Common myeloid progenitor, CD34-positive (primary cell): ENCODE measurements around the gene DCP1A.

ENCODE experiments used
- CTCF ChIA-PET: fragments of 350-600 bp; sonication (Branson Sonifier 250); formaldehyde crosslinking; loops from one replicate; lab custom pipeline; 2021; ENCODE audit warnings: antibody characterized with exemption; lab: Charles Lee
- POLR2A ChIA-PET: fragments of 350-600 bp; sonication (Branson Sonifier 250); formaldehyde crosslinking; loops from one replicate; lab custom pipeline; 2021; ENCODE audit warnings: antibody characterized with exemption; lab: Charles Lee
- DNase-seq, 3 donors: peaks; one replicate each; pipeline versions ENCODE4 v3.0.0 to v3.0.0-alpha.2; 2013
- H3K27ac ChIP-seq, 2 experiments: 1 replicate in 1 of 2; 2 replicates in 1 of 2; pipeline ENCODE4 v1.7.0; 2013; ENCODE audit warnings: inconsistent platforms in 2 of 2, low read length in 2 of 2, mild to moderate bottlenecking in 2 of 2, low read depth in 1 of 2, moderate library complexity in 1 of 2; ENCODE audit not compliant: severe bottlenecking in 2 of 2, insufficient read depth in 1 of 2, poor library complexity in 1 of 2
- H3K27me3 ChIP-seq, 5 experiments: replicated peaks in 2 of 5; 1 replicate in 3 of 5; 2 replicates in 2 of 5; pipeline versions ENCODE4 v1.6.1 to v1.7.0; 2013; ENCODE audit warnings: low read length in 4 of 5, mild to moderate bottlenecking in 2 of 5, moderate library complexity in 2 of 5, inconsistent platforms in 1 of 5; ENCODE audit not compliant: insufficient read depth in 5 of 5, control insufficient read depth in 4 of 5
- H3K36me3 ChIP-seq, 4 experiments: 1 replicate in 2 of 4; 2 replicates in 2 of 4; pipeline versions ENCODE4 v1.6.1 to v1.7.0; 2013; ENCODE audit warnings: low read length in 3 of 4, control low read depth in 1 of 4, mild to moderate bottlenecking in 1 of 4; ENCODE audit not compliant: control insufficient read depth in 4 of 4, insufficient read depth in 4 of 4
- H3K4me1 ChIP-seq, 4 experiments: 1 replicate in 3 of 4; 2 replicates in 1 of 4; pipeline versions ENCODE4 v1.6.1 to v1.7.1; 2013; ENCODE audit warnings: low read length in 3 of 4, mild to moderate bottlenecking in 3 of 4, control low read depth in 1 of 4, inconsistent platforms in 1 of 4, moderate library complexity in 1 of 4; ENCODE audit not compliant: control insufficient read depth in 4 of 4, insufficient read depth in 4 of 4; ENCODE audit errors: control extremely low read depth in 1 of 4
- H3K4me3 ChIP-seq, 7 experiments: 1 replicate in 4 of 7; 2 replicates in 3 of 7; pipeline versions ENCODE4 v1.5.1 to v1.7.0; 2013; ENCODE audit warnings: mild to moderate bottlenecking in 7 of 7, low read length in 6 of 7, moderate library complexity in 6 of 7, inconsistent platforms in 2 of 7, low read depth in 2 of 7, control low read depth in 1 of 7; ENCODE audit not compliant: insufficient read depth in 4 of 7, control insufficient read depth in 1 of 7; ENCODE audit errors: extremely low read depth in 1 of 7
- H3K9me3 ChIP-seq, 5 experiments: 1 replicate in 4 of 5; 2 replicates in 1 of 5; pipeline versions ENCODE4 v1.6.1 to v1.7.1; 2013; ENCODE audit warnings: low read length in 4 of 5, mild to moderate bottlenecking in 2 of 5, inconsistent platforms in 1 of 5, low read depth in 1 of 5, moderate library complexity in 1 of 5; ENCODE audit not compliant: control insufficient read depth in 4 of 5, insufficient read depth in 2 of 5; ENCODE audit errors: control extremely low read depth in 1 of 5
- WGBS: methylation state at CpG from one replicate; pipeline ENCODE4 v1.1.5; 2013; ENCODE audit not compliant: insufficient coverage; 5-methylcytosine and 5-hydroxymethylcytosine counted together

Gene DCP1A

DNA sequence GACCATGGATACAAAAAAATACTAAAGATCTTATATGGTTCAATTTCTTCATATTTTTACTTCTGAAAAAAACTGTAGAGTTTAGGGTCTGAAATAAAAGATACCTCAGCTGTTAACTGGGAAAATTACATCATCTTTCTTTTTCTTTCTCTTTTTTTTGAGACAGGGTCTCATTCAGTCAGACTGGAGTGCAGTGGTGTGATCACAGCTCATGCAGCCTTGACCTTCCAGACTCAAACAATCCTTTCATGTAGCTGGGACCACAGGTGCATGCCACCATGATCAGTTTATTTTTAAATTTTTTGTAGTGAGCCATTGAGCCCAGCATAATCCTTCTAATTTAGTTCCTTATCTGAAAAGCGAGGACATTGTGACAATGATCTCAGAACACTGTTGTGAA is 51.9 kb downstream of the DCP1A start:
- WGBS: no CpG with 5 or more reads among the region's 1 CpG
- no peak for DNase-seq
- no peaks in the 10 kb centered on the region for H3K9me3 ChIP-seq
- H3K4me1 ChIP-seq: no peaks in the 10 kb centered on the region
- ChIA-PET POLR2A (interaction anchor here (0.7 kb wide), 1 partner anchor 187 kb away, joined by 4 read pairs; no protein-coding TSS in a partner anchor), CTCF (interaction anchor here (1.1 to 1.6 kb wide), 4 partner anchors 47 to 75 kb away, joined by 3 to 4 read pairs (median 4); no protein-coding TSS in a partner anchor)
- H3K4me3 ChIP-seq: no peak overlapping the region
- no peaks in the 10 kb centered on the region for H3K27me3 ChIP-seq
- H3K27ac ChIP-seq: no peak overlapping the region
- peaks cover 13 to 54% (median 32%) of the 10 kb centered on the region in 4 experiments for H3K36me3 ChIP-seq

DNA sequence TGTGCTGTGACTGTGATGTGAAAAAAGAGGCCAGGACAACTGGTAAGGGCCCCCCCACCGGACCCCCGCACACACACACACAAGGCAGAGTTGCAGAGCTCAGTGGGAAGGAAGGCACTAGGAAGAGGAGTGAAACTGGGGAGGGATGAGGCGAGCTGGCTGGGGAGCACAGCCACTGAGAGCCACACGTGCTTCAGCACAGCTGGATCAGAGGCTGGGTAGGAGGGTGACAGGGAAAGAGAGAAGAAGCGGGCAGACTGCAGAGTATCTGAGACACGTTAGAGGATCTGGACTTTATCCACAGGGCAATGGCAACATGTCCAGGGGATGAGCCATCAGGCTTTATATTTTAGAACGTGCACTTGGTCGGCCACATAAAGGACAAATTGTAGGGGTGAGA is 53.5 kb downstream of the DCP1A start:
- H3K9me3 ChIP-seq: no peaks in the 10 kb centered on the region
- peaks cover 8 to 58% (median 33%) of the 10 kb centered on the region in 4 experiments for H3K36me3 ChIP-seq
- H3K27me3 ChIP-seq: no peaks in the 10 kb centered on the region
- 96% methylated on average over 8 of the region's 8 CpGs for WGBS
- H3K4me3 ChIP-seq: no peak overlapping the region
- no peak for DNase-seq
- H3K27ac ChIP-seq: no peak overlapping the region
- ChIA-PET POLR2A (interaction anchor here (0.5 kb wide), 1 partner anchor 17 kb away, joined by 3 read pairs; no protein-coding TSS in a partner anchor), CTCF (interaction anchor here (1.6 kb wide), 1 partner anchor 60 kb away, joined by 4 read pairs; no protein-coding TSS in a partner anchor)
- no peaks in the 10 kb centered on the region for H3K4me1 ChIP-seq

DNA sequence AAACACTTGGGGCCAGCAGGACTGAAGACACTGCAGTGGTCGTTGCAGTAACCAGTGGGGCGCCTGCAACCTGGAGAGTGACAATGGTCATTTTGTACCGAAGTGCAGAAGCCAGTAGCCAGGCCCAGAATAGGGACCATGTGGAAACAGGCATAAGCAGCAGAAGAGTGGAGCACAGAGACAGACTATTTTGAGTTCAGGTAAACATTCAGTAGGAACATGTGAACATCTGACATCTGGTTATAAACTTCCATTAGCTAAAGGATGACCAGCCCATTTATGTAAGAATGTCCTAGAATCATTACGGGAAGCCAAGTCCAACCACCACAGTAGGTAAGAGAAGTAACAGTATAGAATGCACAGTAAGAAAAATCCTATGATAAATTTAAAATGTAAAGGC is 59.1 kb downstream of the DCP1A start:
- Histone ChIP-seq H3K27me3 (no peaks in the 10 kb centered on the region), H3K4me3 (no peak overlapping the region), H3K9me3 (no peaks in the 10 kb centered on the region), H3K4me1 (peaks cover 0 to 7% (median 0%) of the 10 kb centered on the region in 4 experiments), H3K36me3 (peaks cover 10 to 67% (median 45%) of the 10 kb centered on the region in 4 experiments), H3K27ac (peak overlapping the region in 1 of 2 experiments; percentile 6)
- ChIA-PET POLR2A (no interaction called here), CTCF (interaction anchor here (0.7 to 5.8 kb wide), 7 partner anchors 11 to 421 kb away, joined by 3 to 24 read pairs (median 3); no protein-coding TSS in a partner anchor)
- 100% methylated on average over 3 of the region's 4 CpGs for WGBS
- no peak for DNase-seq

DNA sequence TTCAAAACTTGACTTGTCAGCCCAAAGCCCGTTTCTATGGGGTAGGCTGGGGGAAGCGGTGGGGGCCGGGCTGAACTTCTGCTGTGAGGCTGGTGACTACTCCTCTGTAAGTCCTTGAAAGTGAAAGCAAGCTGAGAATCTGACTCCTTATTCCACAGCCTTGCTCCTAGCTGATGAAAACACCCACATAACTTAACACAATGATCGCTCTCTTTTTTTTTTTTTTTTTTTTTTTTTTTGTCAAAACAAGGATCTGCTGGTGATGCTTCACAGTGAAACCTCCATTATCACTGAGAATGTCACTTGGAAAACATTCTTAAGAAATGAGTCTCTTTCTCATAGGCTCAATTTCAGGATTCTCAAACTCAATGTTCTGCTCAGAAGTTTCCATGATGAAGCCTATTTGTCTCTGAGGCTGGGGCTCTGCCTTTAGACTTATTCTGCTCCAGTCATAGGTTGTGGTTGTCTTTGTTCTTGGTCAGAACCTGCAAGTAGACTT is 60.2 kb downstream of the DCP1A start:
- ChIA-PET CTCF (interaction anchor here (1.2 to 5.8 kb wide), 7 partner anchors 11 to 68 kb away, joined by 3 to 24 read pairs (median 4); no protein-coding TSS in a partner anchor), POLR2A (no interaction called here)
- Histone ChIP-seq H3K27me3 (no peaks in the 10 kb centered on the region), H3K4me1 (peaks cover 0 to 7% (median 0%) of the 10 kb centered on the region in 4 experiments), H3K36me3 (peaks cover 13 to 65% (median 41%) of the 10 kb centered on the region in 4 experiments), H3K9me3 (no peaks in the 10 kb centered on the region), H3K27ac (peak overlapping the region in 1 of 2 experiments; percentile 6), H3K4me3 (no peak overlapping the region)
- 80% methylated on average over 3 of the region's 4 CpGs for WGBS
- peak; percentile 26 to 65 (median 63) for DNase-seq

DNA sequence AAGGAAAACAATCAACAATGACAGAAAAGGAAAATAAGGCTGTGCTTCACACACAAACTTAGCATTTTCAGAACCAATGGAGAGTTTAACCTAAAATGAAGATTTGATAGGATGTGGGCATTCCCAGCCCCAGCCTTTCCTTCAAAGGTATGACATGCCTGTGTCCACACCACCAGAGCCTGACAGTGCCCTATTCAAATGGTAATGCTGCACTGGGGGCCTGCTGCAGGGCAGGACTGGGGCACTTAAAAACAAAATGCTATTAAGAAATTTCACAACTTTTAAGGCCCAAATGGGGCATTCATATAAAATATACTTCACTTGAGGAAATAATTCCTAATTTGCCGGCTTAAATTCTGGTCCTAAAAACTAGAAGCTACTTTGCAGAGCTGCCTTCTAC is 60.6 kb downstream of the DCP1A start:
- no CpG with 5 or more reads among the region's 1 CpG for WGBS
- ChIA-PET POLR2A (no interaction called here), CTCF (interaction anchor here (1.2 to 5.8 kb wide), 7 partner anchors 11 to 67 kb away, joined by 3 to 24 read pairs (median 4); no protein-coding TSS in a partner anchor)
- H3K36me3 ChIP-seq: peaks cover 13 to 60% (median 37%) of the 10 kb centered on the region in 4 experiments
- no peaks in the 10 kb centered on the region for H3K27me3 ChIP-seq
- H3K4me1 ChIP-seq: peaks cover 0 to 7% (median 0%) of the 10 kb centered on the region in 4 experiments
- H3K27ac ChIP-seq: no peak overlapping the region
- DNase-seq: no peak
- no peaks in the 10 kb centered on the region for H3K9me3 ChIP-seq
- no peak overlapping the region for H3K4me3 ChIP-seq

DNA sequence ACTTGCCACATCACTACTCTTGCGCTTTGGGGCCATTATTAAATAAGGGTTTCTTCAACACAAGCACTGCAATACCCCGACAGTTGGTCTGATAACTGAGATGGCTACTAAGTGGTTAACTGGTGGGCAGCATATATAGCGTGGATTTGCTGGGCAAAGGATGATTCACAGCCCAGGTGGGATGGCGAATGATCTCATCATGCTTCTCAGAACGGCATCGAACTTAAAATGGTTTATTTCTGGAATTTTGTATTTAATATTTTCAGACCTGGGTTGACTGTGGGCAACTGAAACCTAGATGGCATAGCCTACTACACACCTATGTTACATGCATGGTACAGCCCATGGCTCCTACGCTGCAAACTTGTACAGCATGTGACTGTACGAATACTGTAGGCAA is 64.8 kb downstream of the DCP1A start:
- H3K27me3 ChIP-seq: no peaks in the 10 kb centered on the region
- H3K27ac ChIP-seq: no peak overlapping the region
- H3K36me3 ChIP-seq: peaks cover 11 to 39% (median 22%) of the 10 kb centered on the region in 4 experiments
- WGBS: 100% methylated on average over 2 of the region's 8 CpGs
- ChIA-PET POLR2A (no interaction called here), CTCF (no interaction called here)
- no peaks in the 10 kb centered on the region for H3K9me3 ChIP-seq
- H3K4me3 ChIP-seq: no peak overlapping the region
- H3K4me1 ChIP-seq: peaks cover 0 to 7% (median 0%) of the 10 kb centered on the region in 4 experiments
- DNase-seq: no peak

DNA sequence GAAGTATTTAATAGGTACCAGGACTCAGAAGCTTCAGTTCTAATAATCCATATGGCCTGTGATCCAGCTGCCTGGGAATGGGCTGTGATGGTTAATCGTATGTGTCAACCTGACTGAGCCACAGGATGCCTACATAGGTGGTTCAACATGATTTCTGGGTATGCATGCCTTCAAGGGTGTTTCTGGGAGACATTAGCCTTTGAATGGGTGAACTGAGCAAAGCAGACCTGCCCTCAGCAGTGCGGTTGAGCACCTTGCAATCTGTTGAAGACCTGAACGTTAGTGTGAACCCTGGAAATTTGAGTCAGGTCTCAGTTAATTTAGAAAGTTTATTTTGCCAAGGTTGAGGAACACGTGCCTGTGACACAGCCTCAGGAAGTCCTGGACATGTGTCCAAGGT is 68.7 kb downstream of the DCP1A start:
- Histone ChIP-seq H3K4me1 (peaks cover 0 to 12% (median 9%) of the 10 kb centered on the region in 4 experiments), H3K36me3 (peaks cover 3 to 4% (median 4%) of the 10 kb centered on the region in 4 experiments), H3K27ac (no peak overlapping the region), H3K27me3 (no peaks in the 10 kb centered on the region), H3K4me3 (no peak overlapping the region), H3K9me3 (no peaks in the 10 kb centered on the region)
- WGBS: 97% methylated on average over 4 of the region's 4 CpGs
- POLR2A ChIA-PET: no interaction called here
- DNase-seq: no peak
- CTCF ChIA-PET: interaction anchor here (1.0 to 1.2 kb wide), 2 partner anchors 45 to 164 kb away, joined by 3 to 4 read pairs; no protein-coding TSS in a partner anchor
